HPDE6-E6E7 (cell line): Measurements from ENCODE around the gene CASP7.
"Not testable (repeated sequence)": the region's sequence is repeated elsewhere in the genome, so short reads cannot be mapped to it uniquely, and the experiment has no call there.

Experiments used
- DNase-seq: peaks from one replicate; pipeline ENCODE4 v3.0.0; 2011; ENCODE audit warnings: missing footprints; ENCODE audit errors: extremely low spot score

CASP7 gene

DNA sequence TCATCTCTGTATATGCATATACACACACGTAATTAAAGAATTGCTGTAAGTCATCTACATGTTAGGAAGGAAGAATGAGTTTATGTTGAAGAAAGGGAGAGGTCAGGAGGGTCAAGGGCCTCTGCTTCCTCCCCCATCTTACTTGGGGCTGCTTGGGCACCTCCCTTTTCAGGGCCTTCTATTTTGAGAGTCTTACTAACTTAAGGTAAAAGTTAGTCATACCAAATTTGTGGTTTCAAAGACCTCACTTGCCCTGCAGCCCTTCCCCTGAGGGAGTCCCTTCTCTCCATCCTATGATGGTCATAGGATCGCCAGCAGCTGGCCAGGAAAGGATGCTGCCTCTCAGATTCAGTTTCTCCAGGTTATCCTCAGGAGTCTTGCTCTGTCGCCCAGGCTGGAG, 74.4 kb downstream of the CASP7 start:
- DNase-seq, result no peak

DNA sequence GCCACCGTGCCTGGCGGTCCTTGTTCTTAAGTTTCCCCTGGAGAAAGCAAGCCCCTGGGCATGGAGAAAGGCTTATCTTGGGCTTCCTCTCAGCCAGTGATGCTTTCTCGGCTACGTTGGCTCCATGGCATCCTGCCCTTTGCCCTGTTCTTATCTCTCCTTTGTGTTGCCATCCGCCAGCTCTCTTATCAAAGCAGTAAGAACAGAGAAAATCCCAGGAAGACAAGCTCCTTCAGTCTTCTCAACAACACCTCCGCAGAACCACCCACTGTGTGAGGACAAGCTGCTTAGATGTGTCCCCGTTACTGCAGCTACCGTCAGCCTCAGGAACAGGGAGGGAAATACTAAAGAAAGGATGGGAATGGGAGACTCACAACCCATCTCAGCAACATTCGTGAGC, 75.1 kb downstream of the CASP7 start:
- no peak for DNase-seq

GRCh38 chr10:113756940-113757543, 77.3 kb downstream of the CASP7 start:
- no peak for DNase-seq

DNA sequence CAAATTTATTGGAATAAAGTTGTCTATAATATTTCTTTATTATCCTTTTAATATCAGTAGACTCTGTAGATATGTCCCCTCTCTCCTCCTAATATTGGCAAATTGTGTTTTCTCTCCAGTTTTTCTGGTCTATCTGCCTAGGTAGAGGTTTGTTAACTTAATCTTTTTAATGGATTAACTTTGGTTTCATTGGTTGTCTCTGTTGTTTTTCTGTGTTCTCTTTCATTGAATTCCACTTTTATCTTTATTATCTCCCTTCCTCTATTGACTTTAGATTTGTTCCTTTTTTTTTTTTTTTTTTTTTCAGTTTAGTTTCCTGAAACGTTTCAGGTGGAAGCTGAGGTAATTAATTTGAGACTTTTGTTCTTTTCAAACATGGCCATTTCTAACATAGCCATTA, 82.4 kb downstream of the CASP7 start:
- no peak for DNase-seq

GRCh38 chr10:113764582-113764981, 84.9 kb downstream of the CASP7 start:
- no peak for DNase-seq

GRCh38 chr10:113765910-113766309, 86.2 kb downstream of the CASP7 start:
- no peak for DNase-seq

DNA sequence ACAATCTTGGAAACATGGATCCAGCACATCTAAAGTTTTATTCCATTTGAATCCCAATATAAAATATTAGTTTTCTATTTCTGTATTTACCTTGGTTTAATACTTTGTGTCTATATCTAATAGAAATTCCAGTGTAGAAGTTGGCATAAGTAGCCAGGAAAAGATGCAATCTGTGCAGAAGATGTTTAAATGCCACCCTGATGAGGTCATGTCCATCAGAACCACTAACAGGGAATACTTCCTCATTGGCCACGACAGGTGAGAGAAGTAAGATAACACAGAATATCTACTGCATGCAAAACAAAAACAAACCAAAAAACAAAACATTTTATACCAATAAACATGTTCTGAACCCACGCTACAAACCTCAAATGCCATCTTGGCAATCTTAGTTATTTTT, 87.5 kb downstream of the CASP7 start:
- no peak for DNase-seq

- DNase-seq, result no peak
Measured at GRCh38 chr10:113770346-113770745, 90.6 kb downstream of the CASP7 start.

- DNase-seq, result not testable (repeated sequence)
Measured at GRCh38 chr10:113771131-113771530, 91.4 kb downstream of the CASP7 start.

GRCh38 chr10:113775686-113776294, 96.1 kb downstream of the CASP7 start:
- no peak for DNase-seq

DNA sequence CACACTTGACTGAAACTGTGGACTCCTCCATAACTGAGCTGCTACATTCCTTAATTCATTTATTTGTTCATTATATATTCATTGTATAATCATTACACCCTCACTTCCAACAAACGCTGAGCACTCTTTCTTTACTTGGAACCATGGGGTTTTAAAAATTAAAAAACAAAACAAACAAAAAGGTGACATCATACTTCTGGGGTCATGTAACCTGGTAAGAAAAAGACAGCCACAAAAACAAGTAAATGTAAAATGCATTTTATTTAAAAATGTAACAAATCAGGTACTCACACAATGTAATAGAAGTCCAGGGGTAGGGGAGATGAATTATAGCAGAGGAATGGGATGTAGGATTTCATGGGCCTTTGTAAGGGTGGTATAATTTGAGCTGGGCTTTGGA, 96.8 kb downstream of the CASP7 start:
- no peak for DNase-seq
